DOHH2 (cell line): Measurements from ENCODE around the gene SFXN5.

ENCODE experiments used
- H3F3A ChIP-seq: fragments of 200-600 bp; sonication (generic), shearing (Covaris generic); 2 replicates; pipeline ENCODE4 v1.6.0; 2016; ENCODE audit warnings: antibody characterized with exemption, mild to moderate bottlenecking; ENCODE audit not compliant: control insufficient read depth, insufficient read depth
- H3K27ac ChIP-seq: fragments of 200-600 bp; sonication (generic); 2 replicates; pipeline ENCODE4 v1.5.1; 2014; ENCODE audit warnings: low read depth, mild to moderate bottlenecking, low read length, moderate library complexity
- H3K27me3 ChIP-seq: fragments of 200-600 bp; sonication (generic); 2 replicates; pipeline ENCODE4 v1.6.1; 2014; ENCODE audit warnings: mild to moderate bottlenecking, low read length, mixed read lengths; ENCODE audit not compliant: control insufficient read depth
- H3K36me3 ChIP-seq: fragments of 200-600 bp; sonication (generic); 2 replicates; pipeline ENCODE4 v1.6.1; 2014; ENCODE audit warnings: mild to moderate bottlenecking, low read length, moderate library complexity, mixed read lengths; ENCODE audit not compliant: control insufficient read depth
- H3K4me1 ChIP-seq: fragments of 200-600 bp; sonication (generic); 2 replicates; pipeline ENCODE4 v1.6.1; 2014; ENCODE audit warnings: mild to moderate bottlenecking, low read length, mixed read lengths; ENCODE audit not compliant: control insufficient read depth
- H3K4me2 ChIP-seq: fragments of 200-600 bp; sonication (generic); 2 replicates; pipeline ENCODE4 v1.6.0; 2014; ENCODE audit warnings: mild to moderate bottlenecking, low read length, moderate library complexity
- H3K4me3 ChIP-seq: fragments of 200-600 bp; sonication (generic); 2 replicates; pipeline ENCODE4 v1.5.1; 2014; ENCODE audit warnings: mild to moderate bottlenecking, low read length, mixed read lengths
- H3K79me2 ChIP-seq: fragments of 200-600 bp; sonication (generic); 2 replicates; pipeline ENCODE4 v1.6.1; 2014; ENCODE audit warnings: mild to moderate bottlenecking, low read length, mixed read lengths; ENCODE audit not compliant: control insufficient read depth
- H3K9me2 ChIP-seq: fragments of 200-600 bp; sonication (generic); replicated peaks from 2 replicates; pipeline ENCODE4 v1.6.1; 2014; ENCODE audit warnings: mild to moderate bottlenecking, low read length, mixed read lengths; ENCODE audit not compliant: control insufficient read depth
- H3K9me3 ChIP-seq: fragments of 200-600 bp; sonication (generic); 2 replicates; pipeline ENCODE4 v1.6.1; 2014; ENCODE audit warnings: antibody characterized with exemption, low read length, mixed read lengths; ENCODE audit not compliant: control insufficient read depth, insufficient read depth
- H4K20me1 ChIP-seq: fragments of 200-600 bp; sonication (generic); 2 replicates; pipeline ENCODE4 v1.6.0; 2014; ENCODE audit warnings: low read depth, mild to moderate bottlenecking, antibody characterized with exemption, low read length, moderate library complexity; ENCODE audit not compliant: control insufficient read depth, insufficient read depth
- EZH2phosphoT487 ChIP-seq: fragments of 200-600 bp; sonication (generic); IDR thresholded peaks from 2 replicates; pipeline ENCODE4 v1.6.1; 2017; ENCODE audit warnings: borderline replicate concordance, mild to moderate bottlenecking, antibody characterized with exemption, low read length, moderate library complexity, mixed read lengths
- TF ChIP-seq, protein P1 (sequence below): fragments of 200-600 bp; sonication (generic); IDR thresholded peaks from one replicate; pipeline ENCODE4 v1.5.1; 2014; ENCODE audit warnings: antibody characterized with exemption, mild to moderate bottlenecking, low read depth, low read length; ENCODE audit not compliant: poor library complexity, severe bottlenecking

SFXN5 gene

DNA sequence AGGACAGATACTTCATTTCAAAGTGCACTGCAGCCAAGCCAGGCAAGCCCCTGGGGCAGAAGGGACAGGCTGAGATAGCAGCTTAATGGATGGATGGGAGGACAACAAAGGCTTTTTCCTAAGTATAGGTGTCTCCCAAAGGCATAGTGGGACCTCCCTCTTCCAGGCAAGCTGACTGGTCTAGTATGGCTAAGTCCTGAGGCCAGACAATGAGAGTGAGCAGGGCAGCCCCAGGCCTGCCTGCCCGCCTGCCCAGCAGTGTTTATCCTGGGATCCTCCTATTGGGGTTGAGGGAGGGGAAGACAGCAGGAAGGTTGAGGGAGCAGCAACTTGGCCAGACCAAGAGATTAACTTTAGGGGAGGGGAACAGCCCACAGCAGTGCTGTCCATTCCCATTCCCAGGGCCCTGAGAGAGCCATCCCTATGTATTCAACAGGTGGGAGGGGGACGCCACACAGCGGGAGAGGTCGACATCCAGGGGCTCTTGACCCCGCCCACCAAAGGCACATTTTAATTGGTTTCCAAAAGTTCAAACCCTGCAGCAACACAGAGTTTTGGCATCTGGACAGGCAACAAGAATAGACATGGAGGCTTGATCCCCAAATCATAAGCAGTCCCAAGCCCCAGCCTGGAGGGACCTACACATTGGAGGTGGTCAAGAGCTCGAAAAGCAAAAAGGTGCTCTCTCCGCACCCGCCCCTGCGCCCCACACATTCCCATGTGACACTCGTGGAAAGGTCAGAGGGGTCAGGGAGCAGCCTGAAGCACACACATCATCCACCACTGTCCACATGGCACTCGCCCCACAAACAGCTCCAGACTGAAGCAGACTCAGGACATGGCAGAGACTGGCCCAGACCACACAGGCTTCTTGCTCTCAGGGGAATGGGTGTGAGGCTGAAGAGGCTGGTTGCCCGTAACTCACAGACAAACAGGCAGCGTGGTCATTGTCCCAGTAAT is 2.9 kb upstream of the SFXN5 start:
- peaks cover 15% of the 10 kb centered on the region for H3K79me2 ChIP-seq
- H3K27me3 ChIP-seq: peaks cover 25% of the 10 kb centered on the region
- TF ChIP-seq EZH2phosphoT487: no peak
- TF ChIP-seq, protein P1, sequence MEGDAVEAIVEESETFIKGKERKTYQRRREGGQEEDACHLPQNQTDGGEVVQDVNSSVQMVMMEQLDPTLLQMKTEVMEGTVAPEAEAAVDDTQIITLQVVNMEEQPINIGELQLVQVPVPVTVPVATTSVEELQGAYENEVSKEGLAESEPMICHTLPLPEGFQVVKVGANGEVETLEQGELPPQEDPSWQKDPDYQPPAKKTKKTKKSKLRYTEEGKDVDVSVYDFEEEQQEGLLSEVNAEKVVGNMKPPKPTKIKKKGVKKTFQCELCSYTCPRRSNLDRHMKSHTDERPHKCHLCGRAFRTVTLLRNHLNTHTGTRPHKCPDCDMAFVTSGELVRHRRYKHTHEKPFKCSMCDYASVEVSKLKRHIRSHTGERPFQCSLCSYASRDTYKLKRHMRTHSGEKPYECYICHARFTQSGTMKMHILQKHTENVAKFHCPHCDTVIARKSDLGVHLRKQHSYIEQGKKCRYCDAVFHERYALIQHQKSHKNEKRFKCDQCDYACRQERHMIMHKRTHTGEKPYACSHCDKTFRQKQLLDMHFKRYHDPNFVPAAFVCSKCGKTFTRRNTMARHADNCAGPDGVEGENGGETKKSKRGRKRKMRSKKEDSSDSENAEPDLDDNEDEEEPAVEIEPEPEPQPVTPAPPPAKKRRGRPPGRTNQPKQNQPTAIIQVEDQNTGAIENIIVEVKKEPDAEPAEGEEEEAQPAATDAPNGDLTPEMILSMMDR: no peak
- H3K9me3 ChIP-seq: no peaks in the 10 kb centered on the region
- no peak overlapping the region for H3K4me3 ChIP-seq
- H4K20me1 ChIP-seq: no peaks in the 10 kb centered on the region
- no peak overlapping the region for H3K27ac ChIP-seq
- no peaks in the 10 kb centered on the region; the same call in 1 of the 2 replicates for H3K36me3 ChIP-seq
- H3K9me2 ChIP-seq: no peaks in the 10 kb centered on the region
- no peaks in the 10 kb centered on the region; the same call in 1 of the 2 replicates for H3F3A ChIP-seq
- no peak overlapping the region for H3K4me2 ChIP-seq
- peaks cover 15% of the 10 kb centered on the region for H3K4me1 ChIP-seq

DNA sequence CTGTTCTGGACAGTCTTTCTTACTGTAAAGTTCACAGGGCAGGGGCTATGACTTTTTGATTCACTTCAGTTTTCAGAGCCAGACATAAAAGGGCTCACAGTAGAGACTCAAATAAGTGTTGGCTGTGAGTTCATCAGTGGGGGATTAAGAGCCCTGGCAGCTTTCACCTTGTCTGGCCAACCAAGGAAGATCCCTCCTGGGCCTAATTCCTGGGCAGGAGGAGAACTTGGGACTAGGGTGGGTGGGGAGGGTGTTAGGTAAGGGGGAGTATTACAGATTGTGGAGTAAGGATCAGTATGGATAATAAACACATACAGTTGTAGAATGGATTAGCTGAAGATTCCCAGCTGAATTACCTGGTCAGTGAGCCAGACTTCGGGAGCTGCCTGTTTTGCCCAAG is 904 bp upstream of the SFXN5 start:
- Histone ChIP-seq H4K20me1 (no peaks in the 10 kb centered on the region), H3K36me3 (no peaks in the 10 kb centered on the region; the same call in 1 of the 2 replicates), H3K9me3 (no peaks in the 10 kb centered on the region), H3K27ac (no peak overlapping the region), H3K79me2 (peaks cover 27% of the 10 kb centered on the region), H3K4me3 (peak overlapping the region; percentile 100), H3K9me2 (no peaks in the 10 kb centered on the region), H3K27me3 (peaks cover 11% of the 10 kb centered on the region), H3K4me2 (peak overlapping the region; percentile 99), H3K4me1 (peaks cover 17% of the 10 kb centered on the region), H3F3A (no peaks in the 10 kb centered on the region; the same call in 1 of the 2 replicates)
- TF ChIP-seq, protein P1: no peak
- no peak for TF ChIP-seq EZH2phosphoT487

DNA sequence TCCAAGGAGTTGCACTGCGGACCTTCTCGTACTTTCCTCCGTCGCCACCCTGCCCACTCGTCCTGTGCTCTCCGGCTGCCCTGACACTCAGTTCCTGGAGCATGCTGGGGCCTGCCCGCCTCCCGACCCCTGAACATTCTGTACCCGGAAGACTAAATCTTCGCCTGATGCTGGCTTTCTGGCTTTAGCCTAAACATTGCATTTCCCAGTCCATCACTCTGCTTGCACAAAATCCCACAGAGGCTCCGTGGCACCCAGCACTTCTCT is 550 bp upstream of the SFXN5 start:
- H3K27me3 ChIP-seq: peaks cover 9% of the 10 kb centered on the region
- H3K4me2 ChIP-seq: peak overlapping the region; percentile 99
- no peaks in the 10 kb centered on the region; the same call in 1 of the 2 replicates for H3K36me3 ChIP-seq
- H3K4me3 ChIP-seq: peak overlapping the region; percentile 100
- no peak overlapping the region for H3K27ac ChIP-seq
- H3K79me2 ChIP-seq: peaks cover 27% of the 10 kb centered on the region
- no peaks in the 10 kb centered on the region for H3K9me2 ChIP-seq
- H3F3A ChIP-seq: no peaks in the 10 kb centered on the region; the same call in 1 of the 2 replicates
- no peaks in the 10 kb centered on the region for H3K9me3 ChIP-seq
- H4K20me1 ChIP-seq: no peaks in the 10 kb centered on the region
- TF ChIP-seq EZH2phosphoT487: no peak
- TF ChIP-seq, protein P1: no peak
- peaks cover 17% of the 10 kb centered on the region for H3K4me1 ChIP-seq
